NCI-H82 (cell line): ENCODE measurements around the gene SLC44A1.

Experiments
- DNase-seq: peaks from one replicate; lab custom pipeline; 2025; lab: John Stamatoyannopoulos, UW

SLC44A1 gene

GRCh38 chr9:105432247-105432842 is 187.9 kb downstream of the SLC44A1 start:
- DNase-seq, result peak; percentile 94

GRCh38 chr9:105435453-105435852 is 191.0 kb downstream of the SLC44A1 start:
- DNase-seq, result no peak

GRCh38 chr9:105436783-105437182 is 192.3 kb downstream of the SLC44A1 start:
- DNase-seq, result peak; percentile 11

- peak; percentile 18 for DNase-seq
Measured at GRCh38 chr9:105437704-105438103, 193.3 kb downstream of the SLC44A1 start.

GRCh38 chr9:105438141-105438806 is 193.8 kb downstream of the SLC44A1 start:
- peak; percentile 87 for DNase-seq

- DNase-seq, result no peak
Measured at GRCh38 chr9:105439428-105439827, 195.0 kb downstream of the SLC44A1 start.

GRCh38 chr9:105441616-105442160 is 197.2 kb downstream of the SLC44A1 start:
- no peak for DNase-seq

- DNase-seq, result no peak
Measured at GRCh38 chr9:105443121-105443520, 198.7 kb downstream of the SLC44A1 start.

- DNase-seq, result peak; percentile 79
Measured at GRCh38 chr9:105444130-105444529, 199.7 kb downstream of the SLC44A1 start.

- no peak for DNase-seq
Measured at GRCh38 chr9:105445203-105445881, 200.9 kb downstream of the SLC44A1 start.

GRCh38 chr9:105447386-105447813 is 202.9 kb downstream of the SLC44A1 start:
- DNase-seq, result no peak

- DNase-seq, result peak; percentile 96
Measured at GRCh38 chr9:105447814-105448812, 203.7 kb downstream of the SLC44A1 start, which contains the start of gene FSD1L. TSS of gene FSD1L (plus strand) at chr9:105448034. CDS start at chr9:105448221, 187 bp downstream.

GRCh38 chr9:105449081-105449480 is 204.6 kb downstream of the SLC44A1 start:
- DNase-seq, result no peak

- no peak for DNase-seq
Measured at GRCh38 chr9:105452185-105452584, 207.7 kb downstream of the SLC44A1 start.

GRCh38 chr9:105455836-105456475 is 211.5 kb downstream of the SLC44A1 start:
- DNase-seq, result no peak

GRCh38 chr9:105457560-105458294 is 213.3 kb downstream of the SLC44A1 start:
- DNase-seq, result no peak

- DNase-seq, result no peak
Measured at GRCh38 chr9:105458404-105458803, 214.0 kb downstream of the SLC44A1 start.

- peak; percentile 56 for DNase-seq
Measured at GRCh38 chr9:105459336-105459735, 214.9 kb downstream of the SLC44A1 start.

- no peak for DNase-seq
Measured at GRCh38 chr9:105466898-105467455, 222.5 kb downstream of the SLC44A1 start.

- no peak for DNase-seq
Measured at GRCh38 chr9:105468875-105469274, 224.4 kb downstream of the SLC44A1 start.
